Measurements from ENCODE around the gene DLGAP1.
A peak's percentile ranks its signal among the peaks of the same experiment; 100 is the strongest.
"Not testable (repeated sequence)": the region's sequence is repeated elsewhere in the genome, so short reads cannot be mapped to it uniquely, and the experiment has no call there.

The DLGAP1 gene

DNA sequence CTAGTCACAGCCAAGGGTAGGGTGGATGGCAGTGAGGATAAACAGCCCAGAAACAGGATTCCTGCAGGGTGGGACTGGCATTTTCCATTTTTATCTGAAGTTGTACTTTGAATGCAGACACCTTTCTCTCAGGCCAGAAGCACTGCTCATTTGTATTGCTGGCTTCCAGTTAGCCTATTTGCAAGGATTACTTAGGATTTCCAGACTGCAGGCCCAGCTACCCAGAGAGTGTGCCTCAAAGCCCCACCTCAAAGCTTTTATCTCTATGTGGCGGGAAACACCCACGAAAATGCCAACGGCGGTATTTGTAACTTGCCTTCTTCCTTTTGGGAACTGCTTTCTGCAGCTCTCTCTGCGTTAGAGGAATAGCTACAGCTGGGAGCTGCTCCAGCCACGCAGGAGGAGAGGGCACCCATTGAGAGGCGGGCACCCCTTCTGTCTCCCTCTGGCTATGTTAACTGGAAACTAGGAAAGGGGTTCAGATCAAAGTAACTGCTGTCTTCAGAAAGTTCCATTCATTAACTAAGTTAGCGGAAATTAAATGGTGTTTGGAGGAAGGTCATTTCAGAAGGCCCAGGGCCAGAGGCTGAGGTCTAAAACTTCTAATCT is 860.2 kb downstream of the DLGAP1 start:
- peak; percentile 53 for DNase-seq

DNA sequence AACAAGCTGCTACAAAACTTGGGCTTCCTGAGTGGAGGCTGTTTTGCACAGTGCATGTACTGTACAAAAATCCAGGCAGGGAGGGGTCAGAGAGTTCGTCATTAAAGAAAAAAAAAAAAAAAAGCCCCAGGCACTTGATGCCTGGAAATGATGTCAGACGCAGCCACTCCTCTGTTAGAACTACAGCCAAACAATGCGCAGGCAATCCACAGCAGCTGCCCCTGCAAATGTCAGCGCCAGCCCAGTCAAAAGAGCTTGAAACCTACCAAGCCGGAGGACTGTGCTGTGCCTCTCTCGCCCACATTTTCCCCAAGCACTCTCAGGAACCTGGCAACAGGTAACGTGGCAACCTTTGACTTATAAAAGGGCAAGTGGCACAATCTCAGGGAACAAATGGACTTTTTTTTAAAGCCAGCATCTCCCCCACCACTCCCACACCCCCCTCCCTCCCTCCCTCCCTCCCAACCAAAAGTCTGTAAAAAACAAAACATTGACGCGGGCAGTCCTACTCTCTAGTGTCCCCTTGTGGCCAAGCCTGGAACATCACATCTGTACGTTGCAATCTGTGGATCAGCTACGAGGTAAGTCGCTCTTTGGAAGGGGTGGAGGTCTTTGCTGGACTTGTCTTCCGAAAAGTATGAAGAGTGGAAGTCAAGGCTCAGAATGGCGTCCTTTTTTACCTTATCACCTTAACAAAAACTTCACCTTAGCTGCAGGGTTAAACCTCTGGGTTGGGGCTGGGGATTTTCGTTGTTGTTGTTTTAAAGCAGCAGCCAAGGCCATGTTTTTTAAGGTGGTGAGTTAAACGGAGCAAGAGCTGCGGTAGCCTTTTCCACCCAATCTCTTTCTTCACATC is 861.0 kb downstream of the DLGAP1 start:
- peak; percentile 94 for DNase-seq

DNA sequence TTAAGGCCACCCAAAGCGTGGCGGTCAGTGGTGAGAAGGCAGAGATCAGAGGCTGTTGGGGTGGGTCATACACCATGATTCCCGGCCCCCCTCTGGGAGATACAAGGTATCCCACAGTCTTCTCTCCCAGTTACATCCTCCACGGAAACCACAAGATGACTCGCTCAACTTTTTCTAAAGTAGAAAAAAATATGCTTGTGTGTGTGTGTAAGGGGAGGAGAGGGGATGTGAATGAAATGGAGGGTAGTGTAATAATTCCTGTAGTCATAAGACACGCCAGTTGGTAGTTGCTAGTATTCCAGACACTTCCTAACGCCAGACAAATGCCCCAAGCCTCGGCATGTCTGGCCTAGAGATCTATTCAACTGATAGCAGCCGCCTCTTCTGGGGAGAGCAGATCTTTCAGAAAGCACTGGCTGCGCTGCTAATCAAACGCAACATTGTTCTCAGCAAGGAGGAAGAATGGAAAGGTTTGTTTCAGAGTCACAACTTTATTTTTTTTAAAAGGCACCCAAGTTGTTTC is 861.7 kb downstream of the DLGAP1 start:
- DNase-seq = no peak

DNA sequence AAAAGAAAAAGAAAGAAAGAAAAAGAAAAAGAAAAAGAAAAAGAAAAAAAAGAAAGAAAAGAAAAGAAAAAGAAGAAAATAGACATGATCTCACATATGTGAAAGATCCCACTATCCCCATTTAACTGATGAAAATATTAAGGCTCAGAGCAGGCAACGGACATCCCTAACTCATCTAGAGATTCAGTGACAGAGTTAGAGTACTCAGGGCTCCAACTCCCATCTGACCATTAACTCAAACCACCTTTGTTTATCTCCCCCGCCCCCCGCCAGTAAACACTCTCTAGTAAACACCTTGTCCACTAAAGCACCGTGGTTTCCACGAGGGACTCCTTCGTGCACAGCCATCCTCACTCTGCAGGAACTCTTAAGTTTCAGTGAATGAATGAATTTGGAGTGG is 862.2 kb downstream of the DLGAP1 start:
- no peak for DNase-seq

GRCh38 chr18:3590096-3590630 is 864.9 kb downstream of the DLGAP1 start:
- DNase-seq = no peak

- DNase-seq = peak; percentile 79
Observed at GRCh38 chr18:3585656-3586509, 869.2 kb downstream of the DLGAP1 start.

DNA sequence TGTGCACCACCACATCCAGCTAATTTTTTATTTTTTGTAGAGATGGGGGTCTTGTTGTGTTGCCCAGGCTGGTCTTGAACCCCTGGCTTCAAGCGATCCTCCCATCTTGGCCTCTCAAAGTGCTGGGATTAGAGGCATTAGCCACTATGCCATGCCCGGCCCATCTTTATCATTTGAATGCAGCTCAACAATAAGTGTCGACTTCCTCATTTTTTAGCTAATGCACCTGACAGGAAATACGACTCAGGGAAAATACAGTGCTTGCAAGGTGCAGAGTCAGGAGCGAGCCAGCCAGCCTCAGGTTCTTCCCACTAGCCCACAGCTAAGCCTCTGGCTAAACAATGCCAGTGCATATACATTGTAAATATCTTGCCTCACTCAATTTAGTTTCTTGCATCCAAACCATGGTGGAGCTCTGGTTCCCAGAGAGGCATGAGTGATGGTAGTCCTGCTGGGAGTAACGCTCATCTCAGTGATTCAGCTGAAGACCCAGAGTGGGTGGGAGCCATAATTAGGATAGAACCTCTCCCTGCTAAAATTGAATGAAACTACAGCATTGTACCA is 870.1 kb downstream of the DLGAP1 start:
- no peak for DNase-seq

- no peak for DNase-seq
Observed at GRCh38 chr18:3584266-3584861, 870.7 kb downstream of the DLGAP1 start.

DNA sequence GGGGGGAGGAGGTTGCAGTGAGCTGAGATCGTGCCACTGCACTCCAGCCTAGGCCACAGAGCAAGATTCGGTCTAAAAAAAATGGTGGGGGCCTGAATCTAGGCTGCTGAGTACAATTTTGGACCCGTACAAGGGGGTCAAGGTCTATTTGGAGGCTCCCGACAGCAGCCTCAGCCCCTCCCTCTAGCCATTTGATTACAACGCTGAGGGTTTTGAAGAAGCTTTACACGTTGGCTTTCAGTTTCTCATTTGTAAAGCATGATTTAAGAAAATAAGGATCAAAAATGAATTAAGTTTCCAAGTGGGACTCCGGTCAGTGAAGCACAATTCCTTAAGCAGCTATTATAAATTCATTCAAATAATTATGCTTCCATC is 871.2 kb downstream of the DLGAP1 start:
- no peak for DNase-seq

GRCh38 chr18:3583106-3583872 is 871.8 kb downstream of the DLGAP1 start:
- not testable (repeated sequence) for DNase-seq

DNA sequence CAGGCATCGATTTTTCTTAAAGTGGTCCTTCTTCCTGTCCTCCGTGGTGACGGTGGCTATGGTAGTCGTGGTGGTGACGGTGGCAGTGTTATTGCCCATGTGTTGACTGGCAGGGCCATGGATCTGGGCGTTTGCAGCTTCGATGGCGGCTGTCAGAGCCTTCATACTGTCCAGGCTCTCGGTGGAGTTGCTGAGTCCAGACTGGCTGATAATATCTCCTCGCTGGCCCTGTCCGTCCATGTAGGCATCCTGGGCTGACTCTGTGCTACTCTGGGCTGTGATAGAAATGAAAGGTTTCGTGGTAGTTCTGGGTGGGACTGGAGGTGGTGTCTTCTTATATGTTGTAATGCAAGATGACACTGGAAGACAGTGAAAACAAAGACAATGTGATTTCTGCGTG is 873.2 kb downstream of the DLGAP1 start:
- DNase-seq = no peak

GRCh38 chr18:3580523-3581025 is 874.5 kb downstream of the DLGAP1 start:
- DNase-seq = not testable (repeated sequence)

DNA sequence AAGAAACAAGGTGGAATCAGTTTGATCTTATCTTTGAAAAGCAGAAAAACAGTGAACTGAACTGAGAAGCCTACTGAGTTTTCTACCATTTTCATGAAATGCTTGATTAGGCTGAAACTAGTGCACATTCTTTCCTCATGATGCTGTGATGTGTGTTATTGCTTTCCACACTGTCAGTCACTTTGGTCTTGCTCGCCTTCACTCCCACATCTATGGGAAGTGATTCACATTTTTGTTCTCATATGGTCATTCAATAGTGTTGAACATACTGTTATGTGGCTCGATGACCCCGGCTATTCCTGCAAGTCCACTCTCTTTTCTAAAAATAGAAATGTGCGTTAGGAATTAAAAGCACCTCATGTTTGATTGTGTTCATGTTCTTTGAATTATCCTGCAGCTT is 875.4 kb downstream of the DLGAP1 start:
- DNase-seq = no peak

DNA sequence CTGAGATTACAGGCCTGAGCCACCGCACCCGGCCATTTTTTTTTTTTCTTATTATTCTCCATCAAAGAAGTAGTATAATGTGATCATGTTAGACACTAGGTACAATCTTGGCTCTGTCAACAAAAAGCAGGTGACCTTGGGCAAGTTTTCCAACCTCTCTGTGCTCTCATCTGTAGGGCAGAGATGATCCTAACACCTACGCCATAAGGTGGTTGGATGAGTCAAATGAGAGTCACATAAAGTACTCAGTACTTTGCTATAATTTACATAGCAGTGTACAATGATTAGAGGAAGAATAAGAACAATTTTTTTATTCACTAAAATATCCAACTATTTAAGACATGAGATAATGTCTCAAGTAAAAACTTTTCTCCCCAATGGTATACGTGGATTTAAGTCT is 876.5 kb downstream of the DLGAP1 start:
- no peak for DNase-seq

DNA sequence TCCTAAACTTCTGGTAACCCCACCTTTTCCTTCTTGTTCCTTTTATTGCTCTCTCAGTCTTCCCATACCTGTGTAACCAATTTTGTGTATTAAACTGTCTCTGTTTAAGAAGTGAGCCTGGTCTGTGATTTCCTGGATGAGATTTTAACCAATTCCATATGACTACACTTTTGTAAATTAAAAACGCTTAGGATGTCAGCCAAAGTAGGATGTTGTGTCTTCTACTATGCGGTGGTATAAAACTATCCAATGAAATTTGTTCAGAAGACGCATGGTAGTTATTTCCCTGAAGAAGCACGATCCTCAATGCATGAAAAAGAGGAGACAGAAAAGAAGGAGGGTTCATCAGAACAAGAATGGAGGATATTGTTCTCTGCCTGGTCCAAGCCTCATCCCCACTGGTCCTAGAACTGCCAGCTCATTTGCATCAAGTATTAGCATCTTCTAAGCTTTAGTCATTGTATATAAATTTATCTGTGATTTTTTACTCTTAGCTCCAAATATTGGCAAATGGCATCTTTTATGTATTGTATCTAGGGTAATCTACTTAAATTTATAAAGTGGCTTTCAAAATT is 877.7 kb downstream of the DLGAP1 start:
- no peak for DNase-seq

DNA sequence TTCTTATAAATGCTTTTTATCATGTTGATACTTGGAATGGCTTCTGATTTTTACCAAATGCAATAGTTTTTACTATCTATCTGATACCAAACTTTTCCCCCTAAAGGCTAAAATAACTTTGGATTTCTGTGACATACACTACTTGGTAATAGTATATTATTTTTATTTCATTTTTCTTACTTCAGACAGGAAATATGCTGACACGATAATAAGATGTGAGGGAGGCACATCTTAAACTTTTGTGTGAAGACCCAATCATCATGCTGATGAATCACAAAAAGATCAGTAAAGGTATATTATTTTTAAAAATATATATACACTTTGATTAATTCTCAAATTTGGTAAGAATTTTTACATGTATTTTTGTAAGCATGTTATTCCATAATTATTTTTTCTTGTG is 882.3 kb downstream of the DLGAP1 start:
- no peak for DNase-seq

DNA sequence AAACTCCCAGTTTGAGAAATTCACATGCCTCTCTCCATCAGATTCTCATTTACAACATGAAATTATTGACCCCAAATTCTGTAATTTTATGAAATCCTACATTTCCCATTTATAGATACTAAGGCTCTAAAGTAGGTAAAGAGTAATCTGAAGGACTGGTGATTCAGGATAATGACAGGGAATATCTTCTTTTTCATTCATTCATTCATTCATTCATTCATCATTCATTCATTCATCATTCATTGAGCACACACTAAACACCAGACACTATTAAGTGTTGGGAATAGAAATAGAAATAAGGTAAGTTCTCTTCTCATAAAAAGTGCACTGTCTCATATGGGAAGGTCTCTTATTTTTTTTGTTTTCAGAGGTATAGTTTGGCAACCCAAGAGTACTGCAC is 888.3 kb downstream of the DLGAP1 start:
- DNase-seq = no peak

GRCh38 chr18:3560755-3561154 is 894.4 kb downstream of the DLGAP1 start:
- DNase-seq = no peak

GRCh38 chr18:3554811-3555427 is 900.2 kb downstream of the DLGAP1 start:
- no peak for DNase-seq

- no peak for DNase-seq
Observed at GRCh38 chr18:3554091-3554601, 901.0 kb downstream of the DLGAP1 start.

All from CD4-positive, alpha-beta T cell treated with Interleukin-21 for 1 hour (primary cell).